ENCODE data around the gene ZNF710.
A peak's percentile ranks its signal among the peaks of the same experiment; 100 is the strongest.

Gene ZNF710

DNA sequence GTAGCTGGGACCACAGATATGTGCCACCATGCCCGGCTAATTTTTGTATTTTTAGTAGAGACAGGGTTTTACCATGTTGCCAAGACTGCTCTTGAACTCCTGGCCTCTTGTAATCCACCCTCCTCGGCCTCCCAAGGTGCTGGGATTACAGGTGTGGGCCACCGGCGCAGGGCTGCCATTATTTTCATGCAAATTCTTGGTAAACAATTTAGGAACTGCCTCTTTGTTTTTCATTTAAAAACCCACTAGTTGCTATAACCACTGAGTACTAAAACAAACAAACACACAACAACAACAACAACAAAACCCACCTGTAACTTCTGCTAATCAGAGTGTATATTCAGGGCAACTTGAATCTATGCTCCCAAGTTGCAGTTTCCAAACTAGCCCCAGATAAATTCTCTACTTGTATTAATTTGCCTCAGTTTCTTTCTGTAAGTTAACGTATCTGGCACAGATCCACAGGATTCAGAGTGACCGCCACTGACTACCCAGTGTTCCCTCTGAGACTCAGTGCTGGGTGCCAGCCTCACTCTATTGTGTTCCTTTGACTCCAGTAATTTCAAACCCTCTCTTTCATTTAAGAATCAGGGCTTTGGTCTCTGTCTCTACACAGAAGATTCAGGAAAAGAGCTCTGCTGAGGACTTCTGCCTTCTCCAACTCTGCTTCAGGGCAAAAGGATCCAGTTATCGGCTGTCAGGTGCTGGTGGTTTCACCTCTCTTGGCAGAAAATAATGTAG, 18.6 kb upstream of the ZNF710 start:
- H3K4me1 Mint-ChIP-seq, result no peaks in the 10 kb centered on the region
- H3K36me3 Mint-ChIP-seq, result peaks cover 6% of the 10 kb centered on the region
- ATAC-seq (no peak), DNase-seq (ENCODE audit: low spot score in 2 of 2) (no peak)
- H3K27ac Mint-ChIP-seq, result no peak overlapping the region
- H3K4me3 Mint-ChIP-seq, result no peak overlapping the region
- H3K9me3 Mint-ChIP-seq, result peaks cover 8% of the 10 kb centered on the region

GRCh38 chr15:89984001-89984400, 17.1 kb upstream of the ZNF710 start:
- DNase-seq (ENCODE audit: low spot score in 2 of 2), result no peak
- no peak for ATAC-seq
- H3K36me3 Mint-ChIP-seq, result peaks cover 6% of the 10 kb centered on the region
- no peak overlapping the region for H3K4me3 Mint-ChIP-seq
- H3K4me1 Mint-ChIP-seq, result no peaks in the 10 kb centered on the region
- peaks cover 8% of the 10 kb centered on the region for H3K9me3 Mint-ChIP-seq
- no peak overlapping the region for H3K27ac Mint-ChIP-seq

DNA sequence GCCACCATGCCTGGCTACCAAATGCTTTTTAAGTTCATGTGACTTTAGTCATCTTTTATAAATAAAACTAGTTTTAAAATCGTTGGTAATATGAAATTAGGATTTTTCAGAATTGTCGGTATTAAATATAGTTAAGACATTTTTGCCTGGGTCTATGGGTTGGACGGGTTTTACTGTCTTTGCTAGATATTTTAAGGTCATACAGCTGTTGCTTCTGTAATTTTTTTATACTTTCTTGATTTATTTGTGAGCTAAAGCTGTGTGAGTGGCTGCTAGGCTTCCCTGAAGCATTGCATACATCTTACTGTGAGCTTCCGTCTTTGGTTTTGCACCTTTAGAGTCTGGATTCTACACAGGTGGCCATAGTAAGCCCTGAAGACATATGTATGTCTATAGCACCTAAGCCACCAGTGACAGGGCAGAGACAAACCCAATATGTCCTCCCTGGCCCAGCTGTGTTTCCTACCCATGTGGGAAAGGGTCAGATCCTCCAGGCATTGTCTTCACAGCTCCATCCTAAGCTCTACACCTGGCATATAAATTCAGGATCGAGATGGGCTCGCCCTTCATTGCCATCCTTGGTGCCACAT, 16.6 kb upstream of the ZNF710 start:
- Mint-ChIP-seq H3K9me3 (peaks cover 8% of the 10 kb centered on the region), H3K4me3 (no peak overlapping the region)

GRCh38 chr15:89985111-89985510, 16.0 kb upstream of the ZNF710 start:
- peaks cover 6% of the 10 kb centered on the region for H3K36me3 Mint-ChIP-seq
- H3K27ac Mint-ChIP-seq, result no peak overlapping the region
- no peak for ATAC-seq
- H3K4me1 Mint-ChIP-seq, result no peaks in the 10 kb centered on the region
- DNase-seq (ENCODE audit: low spot score in 2 of 2), result no peak
- H3K4me3 Mint-ChIP-seq, result no peak overlapping the region
- H3K9me3 Mint-ChIP-seq, result peaks cover 8% of the 10 kb centered on the region

More for the DNA sequence above, 16.6 kb upstream of the ZNF710 start:
- H3K36me3 Mint-ChIP-seq, result peaks cover 6% of the 10 kb centered on the region
- DNase-seq (ENCODE audit: low spot score in 2 of 2), result no peak
- no peak for ATAC-seq
- no peak overlapping the region for H3K27ac Mint-ChIP-seq
- H3K4me1 Mint-ChIP-seq, result no peaks in the 10 kb centered on the region

- ATAC-seq (no peak), DNase-seq (ENCODE audit: low spot score in 2 of 2) (no peak)
- Mint-ChIP-seq H3K4me3 (no peak overlapping the region), H3K9me3 (no peaks in the 10 kb centered on the region), H3K4me1 (no peaks in the 10 kb centered on the region), H3K27ac (no peak overlapping the region), H3K36me3 (no peaks in the 10 kb centered on the region)
These were observed 9.8 kb upstream of the ZNF710 start for GRCh38 chr15:89991312-89991711.

DNA sequence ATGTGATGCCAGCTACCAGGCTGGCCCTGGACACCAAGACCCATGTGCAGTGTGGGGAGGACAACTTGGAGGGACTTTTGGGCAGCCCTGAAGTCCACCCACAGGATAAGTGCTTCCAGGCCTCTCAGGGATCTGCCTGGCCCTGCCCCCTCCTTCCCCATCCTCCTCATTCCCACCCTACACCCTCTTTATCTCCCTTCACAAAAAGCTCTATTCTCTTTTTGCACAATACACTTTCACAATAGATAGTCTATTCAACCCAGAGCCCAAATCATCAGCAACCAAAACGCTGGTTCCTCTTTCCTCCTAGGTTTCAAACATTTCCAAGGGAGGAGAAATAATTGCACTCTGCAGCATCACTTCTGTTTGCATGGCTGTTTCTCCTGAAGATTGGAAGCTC, 7.8 kb upstream of the ZNF710 start:
- H3K36me3 Mint-ChIP-seq, result no peaks in the 10 kb centered on the region
- ATAC-seq, result no peak
- H3K4me3 Mint-ChIP-seq, result no peak overlapping the region
- no peak overlapping the region for H3K27ac Mint-ChIP-seq
- no peaks in the 10 kb centered on the region for H3K4me1 Mint-ChIP-seq
- H3K9me3 Mint-ChIP-seq, result no peaks in the 10 kb centered on the region
- no peak for DNase-seq (ENCODE audit: low spot score in 2 of 2)

DNA sequence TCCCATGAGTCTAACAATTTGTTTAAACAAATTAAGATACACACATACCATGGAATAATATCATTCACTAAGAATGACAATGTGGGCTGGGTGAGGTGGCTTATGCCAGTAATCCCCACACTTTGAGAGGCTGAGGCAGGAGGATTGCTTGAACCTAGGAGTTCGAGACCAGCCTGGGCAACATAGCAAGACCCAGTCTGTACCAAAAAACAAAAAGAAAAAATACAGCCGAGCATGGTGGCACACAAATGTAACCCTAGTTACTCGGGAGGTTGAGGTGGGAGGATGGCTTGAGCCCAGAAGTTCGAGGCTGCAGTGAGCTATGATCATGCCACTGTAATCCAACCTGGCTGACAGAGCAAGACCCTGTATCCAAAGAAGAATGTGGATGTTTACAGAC, 4.0 kb upstream of the ZNF710 start:
- Mint-ChIP-seq H3K4me3 (no peak overlapping the region), H3K36me3 (peaks cover 15% of the 10 kb centered on the region), H3K27ac (no peak overlapping the region), H3K9me3 (no peaks in the 10 kb centered on the region), H3K4me1 (peaks cover 19% of the 10 kb centered on the region)
- DNase-seq (ENCODE audit: low spot score in 2 of 2), result no peak
- ATAC-seq, result no peak

- H3K4me1 Mint-ChIP-seq, result peaks cover 19% of the 10 kb centered on the region
- no peak for DNase-seq (ENCODE audit: low spot score in 2 of 2)
- peaks cover 16% of the 10 kb centered on the region for H3K36me3 Mint-ChIP-seq
- no peak overlapping the region for H3K27ac Mint-ChIP-seq
- H3K9me3 Mint-ChIP-seq, result no peaks in the 10 kb centered on the region
- ATAC-seq, result no peak
- no peak overlapping the region for H3K4me3 Mint-ChIP-seq
These were observed 2.9 kb upstream of the ZNF710 start for GRCh38 chr15:89998141-89998661.

DNA sequence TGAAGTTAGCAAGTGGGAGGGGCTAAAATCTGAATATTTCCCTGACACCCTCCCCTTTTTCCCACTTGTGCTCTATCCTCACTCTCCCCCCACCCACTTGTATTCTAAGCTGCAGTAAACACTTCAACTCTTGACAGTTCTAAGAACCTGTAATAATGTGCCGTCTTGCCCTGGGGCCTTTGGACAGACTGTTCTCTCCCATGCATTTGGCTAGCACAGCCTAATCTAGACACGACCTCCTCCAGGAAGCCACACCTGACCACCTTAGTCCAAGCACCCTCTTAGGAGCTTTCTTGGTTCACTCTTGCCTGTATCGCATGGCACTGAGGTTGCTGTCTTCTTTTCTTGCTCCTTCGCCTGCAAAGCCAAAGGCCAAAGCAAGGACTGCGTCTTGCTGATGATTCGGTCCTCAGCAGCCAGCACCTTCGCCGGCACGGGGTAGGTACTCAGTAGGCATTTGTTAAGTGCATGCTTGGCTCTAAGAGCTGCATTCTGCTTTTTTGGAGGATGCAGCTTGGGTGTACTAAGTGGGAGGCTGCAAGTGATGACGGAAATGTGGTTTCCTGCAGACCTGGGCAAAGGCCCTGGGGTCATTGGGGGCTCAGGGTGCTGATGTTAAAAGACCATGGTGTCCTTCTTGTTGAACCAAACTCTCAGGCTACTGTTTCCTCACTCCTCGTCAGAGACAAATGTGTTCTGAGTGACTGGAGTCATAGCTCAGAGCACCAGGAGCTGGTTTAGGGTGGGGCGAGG, 2.0 kb upstream of the ZNF710 start:
- Mint-ChIP-seq H3K4me1 (peaks cover 24% of the 10 kb centered on the region), H3K9me3 (no peaks in the 10 kb centered on the region), H3K36me3 (peaks cover 16% of the 10 kb centered on the region), H3K27ac (no peak overlapping the region), H3K4me3 (peak overlapping the region; percentile 18)
- ATAC-seq (no peak), DNase-seq (ENCODE audit: low spot score in 2 of 2) (no peak)

GRCh38 chr15:89999676-90000185, 1.4 kb upstream of the ZNF710 start:
- DNase-seq (ENCODE audit: low spot score in 2 of 2), result no peak
- Mint-ChIP-seq H3K4me3 (peak overlapping the region; percentile 18), H3K4me1 (peaks cover 29% of the 10 kb centered on the region)

DNA sequence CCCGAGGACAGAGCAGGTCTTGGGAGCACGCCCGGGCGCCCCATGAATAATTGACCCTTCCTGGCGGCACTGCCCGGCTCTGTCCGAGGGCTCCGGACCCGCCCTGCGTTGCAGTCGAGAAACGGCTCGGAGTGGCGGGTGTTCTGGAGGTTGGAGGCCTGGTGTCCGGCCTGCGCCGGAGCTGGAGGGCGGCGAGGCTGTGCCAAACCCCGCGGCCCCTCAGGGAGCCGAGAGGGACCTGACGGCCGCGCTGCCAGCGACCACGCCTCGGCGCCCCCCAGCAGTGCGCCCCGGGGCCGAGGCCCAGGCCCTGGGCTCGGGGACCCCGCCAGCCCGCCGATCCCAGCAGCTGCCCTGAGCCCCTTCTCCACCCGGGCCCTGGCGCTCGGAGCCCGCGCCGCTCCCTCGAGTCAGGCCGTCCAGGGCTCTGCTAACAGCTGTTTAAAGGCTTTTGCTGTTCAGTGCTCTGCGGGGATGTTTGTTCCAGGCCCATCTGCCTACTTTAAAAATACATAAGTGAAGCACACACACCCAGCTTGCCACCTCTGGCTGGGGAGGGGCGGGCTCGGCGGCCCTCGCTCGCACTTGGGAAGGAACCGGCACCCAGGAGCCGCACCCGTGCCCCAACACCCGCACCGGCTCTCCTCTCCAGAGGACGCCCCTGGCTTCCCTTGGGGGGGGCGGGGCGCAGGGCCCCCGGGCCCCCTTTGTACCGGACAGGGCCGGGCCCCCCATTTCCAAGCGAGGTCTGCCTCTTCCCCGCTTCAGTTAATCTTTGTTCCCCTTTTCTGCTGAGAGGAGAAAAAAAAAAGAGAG, 730 bp upstream of the ZNF710 start:
- H3K36me3 Mint-ChIP-seq, result peaks cover 16% of the 10 kb centered on the region
- no peak for ATAC-seq
- H3K4me1 Mint-ChIP-seq, result peaks cover 35% of the 10 kb centered on the region
- DNase-seq (ENCODE audit: low spot score in 2 of 2), result no peak
- peak overlapping the region; percentile 96 for H3K27ac Mint-ChIP-seq
- H3K4me3 Mint-ChIP-seq, result peak overlapping the region; percentile 85
- H3K9me3 Mint-ChIP-seq, result no peaks in the 10 kb centered on the region

More at GRCh38 chr15:89999676-90000185, 1.4 kb upstream of the ZNF710 start:
- no peaks in the 10 kb centered on the region for H3K9me3 Mint-ChIP-seq
- no peak overlapping the region for H3K27ac Mint-ChIP-seq
- no peak for ATAC-seq
- peaks cover 16% of the 10 kb centered on the region for H3K36me3 Mint-ChIP-seq

DNA sequence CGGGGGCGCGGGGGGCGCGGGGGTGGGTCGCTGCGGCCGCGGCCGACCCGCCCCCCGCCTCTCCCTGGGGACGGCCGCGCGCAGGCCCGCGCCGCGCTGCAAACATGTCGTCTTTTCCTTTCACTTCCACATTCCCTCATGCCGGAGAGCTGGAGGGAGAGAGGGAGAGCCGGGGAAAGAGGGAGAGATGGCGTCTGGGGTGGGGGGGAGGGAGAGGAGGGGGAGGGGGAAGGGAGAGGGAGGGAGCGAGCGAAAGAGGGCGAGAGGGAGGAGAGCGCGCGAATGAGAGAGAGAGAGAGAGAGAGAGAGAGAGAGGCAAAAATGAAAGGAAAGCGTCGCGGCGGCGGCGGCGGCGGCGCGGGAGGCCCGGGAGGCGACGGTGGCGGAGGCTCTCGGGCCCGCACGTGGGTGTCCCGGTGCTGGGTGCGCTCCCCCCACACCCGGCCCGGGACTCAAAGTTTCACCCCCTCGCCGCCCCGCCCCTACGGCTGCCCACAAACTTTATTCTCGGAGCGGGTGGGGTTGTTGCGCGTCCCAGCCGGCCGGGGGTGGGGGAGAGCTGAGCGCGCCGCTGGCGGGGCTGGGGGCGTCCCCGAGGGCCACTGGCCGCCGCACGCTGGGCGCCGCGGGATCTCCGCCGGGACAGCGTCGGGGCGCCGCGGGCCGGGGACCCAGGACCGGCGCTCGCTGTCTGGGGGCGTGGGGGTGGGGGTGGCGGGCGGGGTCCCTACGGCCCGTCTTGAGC, 731 bp downstream of the ZNF710 start:
- Mint-ChIP-seq H3K4me1 (peaks cover 49% of the 10 kb centered on the region), H3K36me3 (peaks cover 16% of the 10 kb centered on the region), H3K4me3 (peak overlapping the region; percentile 85), H3K9me3 (no peaks in the 10 kb centered on the region), H3K27ac (peak overlapping the region; percentile 96)
- DNase-seq (ENCODE audit: low spot score in 2 of 2) (peak; percentile 37 to 78), ATAC-seq (peak; percentile 66)

DNA sequence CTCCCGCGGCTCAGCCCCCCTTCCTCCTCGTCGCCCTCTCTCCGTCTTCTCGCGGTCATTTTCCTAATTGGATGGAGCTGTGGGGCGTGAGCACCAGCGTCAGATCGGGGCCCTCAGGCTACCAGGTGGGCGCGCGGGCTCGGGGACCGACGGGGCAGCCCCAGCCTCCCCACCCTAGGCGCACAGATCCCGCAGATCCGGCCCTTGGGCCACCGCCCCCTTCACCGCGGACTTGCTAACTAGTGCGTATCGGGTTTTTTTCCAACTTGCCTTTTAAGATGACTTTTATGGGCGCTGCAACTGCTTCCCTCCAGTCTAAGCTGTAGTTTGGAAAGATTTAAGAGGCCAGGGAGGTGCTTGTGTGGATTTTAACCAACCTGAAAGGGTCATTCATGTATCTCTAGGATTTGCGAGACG, 1.3 kb downstream of the ZNF710 start:
- Mint-ChIP-seq H3K36me3 (peaks cover 16% of the 10 kb centered on the region), H3K9me3 (no peaks in the 10 kb centered on the region), H3K4me1 (peaks cover 55% of the 10 kb centered on the region)

DNA sequence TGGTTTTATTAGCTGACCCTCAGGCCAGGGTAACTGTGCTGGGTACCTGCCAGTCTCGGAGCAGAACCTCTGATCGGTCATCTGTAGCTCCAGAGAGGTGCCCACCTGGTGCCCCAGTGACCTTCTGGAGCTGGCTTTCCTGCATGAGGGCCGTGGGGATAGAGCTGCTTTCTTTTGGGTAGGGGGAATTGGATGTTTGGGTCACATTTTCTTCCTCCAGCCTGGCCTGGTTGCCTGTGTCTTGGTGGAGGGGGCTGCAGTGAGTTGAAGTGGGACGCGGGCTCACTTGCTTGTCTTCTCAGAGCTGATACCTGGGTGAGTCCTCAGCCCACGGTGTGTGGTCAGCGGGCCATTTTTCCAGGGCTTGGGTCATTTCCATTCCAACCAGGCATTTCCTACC, 2.6 kb downstream of the ZNF710 start:
- no peaks in the 10 kb centered on the region for H3K9me3 Mint-ChIP-seq
- no peak overlapping the region for H3K4me3 Mint-ChIP-seq
- ATAC-seq (no peak), DNase-seq (ENCODE audit: low spot score in 2 of 2) (no peak)
- no peak overlapping the region for H3K27ac Mint-ChIP-seq
- H3K36me3 Mint-ChIP-seq, result peaks cover 16% of the 10 kb centered on the region
- peaks cover 65% of the 10 kb centered on the region for H3K4me1 Mint-ChIP-seq

More for the DNA sequence above, 1.3 kb downstream of the ZNF710 start:
- peak in 1 of 2 donors; percentile 69 for DNase-seq (ENCODE audit: low spot score in 2 of 2)
- peak; percentile 49 for ATAC-seq
- H3K4me3 Mint-ChIP-seq, result peak overlapping the region; percentile 85
- peak overlapping the region; percentile 96 for H3K27ac Mint-ChIP-seq

Measured in stimulated activated effector memory CD8-positive, alpha-beta T cell treated with anti-CD3 and anti-CD28 coated beads, Interleukin-12 subunit alpha, Interleukin-12 subunit beta, amount 100 ng/mL, for 72 hours (primary cell).